ENCODE data around the gene TUBGCP3.

The TUBGCP3 gene

DNA sequence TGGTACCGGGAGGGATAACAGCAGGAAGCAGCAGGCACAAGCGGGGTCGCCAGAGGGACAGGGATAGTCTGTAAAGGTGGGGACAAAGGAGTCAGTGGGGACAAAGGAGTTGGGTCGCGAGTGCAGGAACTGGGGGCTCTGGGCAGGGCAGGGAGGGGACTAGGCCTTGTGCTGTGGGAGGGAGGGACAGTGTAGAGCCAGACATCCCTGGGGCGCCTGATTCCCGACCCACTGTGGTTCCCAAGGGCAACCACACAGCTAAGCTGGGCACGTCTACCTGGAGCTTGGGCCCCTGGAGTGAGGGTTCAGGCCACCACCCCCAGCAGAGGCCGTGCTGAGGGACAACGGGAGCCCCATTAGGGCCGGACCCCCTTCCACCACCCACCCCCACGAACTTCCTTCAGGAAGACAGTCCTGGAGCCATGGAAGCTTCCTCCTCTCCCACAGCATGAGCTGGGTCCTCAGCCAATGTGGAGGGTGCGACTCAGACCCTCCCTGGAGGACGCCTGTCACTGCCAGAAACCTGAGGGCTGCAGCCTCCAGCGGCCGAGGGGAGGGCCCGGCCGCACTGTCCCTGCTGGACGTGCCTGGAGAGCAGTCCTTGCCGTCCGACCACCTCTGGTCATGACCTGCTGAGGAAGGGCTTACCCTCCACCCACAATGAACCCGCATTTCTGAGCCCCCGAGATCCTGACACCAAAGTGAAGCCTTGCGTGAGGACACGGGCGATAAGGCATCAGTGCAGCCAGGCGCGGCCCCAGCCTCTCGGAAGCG lies 133.9 kb downstream of the TUBGCP3 start:
- TF ChIP-seq, protein P1, sequence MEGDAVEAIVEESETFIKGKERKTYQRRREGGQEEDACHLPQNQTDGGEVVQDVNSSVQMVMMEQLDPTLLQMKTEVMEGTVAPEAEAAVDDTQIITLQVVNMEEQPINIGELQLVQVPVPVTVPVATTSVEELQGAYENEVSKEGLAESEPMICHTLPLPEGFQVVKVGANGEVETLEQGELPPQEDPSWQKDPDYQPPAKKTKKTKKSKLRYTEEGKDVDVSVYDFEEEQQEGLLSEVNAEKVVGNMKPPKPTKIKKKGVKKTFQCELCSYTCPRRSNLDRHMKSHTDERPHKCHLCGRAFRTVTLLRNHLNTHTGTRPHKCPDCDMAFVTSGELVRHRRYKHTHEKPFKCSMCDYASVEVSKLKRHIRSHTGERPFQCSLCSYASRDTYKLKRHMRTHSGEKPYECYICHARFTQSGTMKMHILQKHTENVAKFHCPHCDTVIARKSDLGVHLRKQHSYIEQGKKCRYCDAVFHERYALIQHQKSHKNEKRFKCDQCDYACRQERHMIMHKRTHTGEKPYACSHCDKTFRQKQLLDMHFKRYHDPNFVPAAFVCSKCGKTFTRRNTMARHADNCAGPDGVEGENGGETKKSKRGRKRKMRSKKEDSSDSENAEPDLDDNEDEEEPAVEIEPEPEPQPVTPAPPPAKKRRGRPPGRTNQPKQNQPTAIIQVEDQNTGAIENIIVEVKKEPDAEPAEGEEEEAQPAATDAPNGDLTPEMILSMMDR (IDR thresholded peaks at IDR 0.05; ENCODE audit: insufficient read depth, missing control alignments): no peak
- no peak for DNase-seq (ENCODE audit: insufficient read length, low spot score)
- no peak for FAIRE-seq

DNA sequence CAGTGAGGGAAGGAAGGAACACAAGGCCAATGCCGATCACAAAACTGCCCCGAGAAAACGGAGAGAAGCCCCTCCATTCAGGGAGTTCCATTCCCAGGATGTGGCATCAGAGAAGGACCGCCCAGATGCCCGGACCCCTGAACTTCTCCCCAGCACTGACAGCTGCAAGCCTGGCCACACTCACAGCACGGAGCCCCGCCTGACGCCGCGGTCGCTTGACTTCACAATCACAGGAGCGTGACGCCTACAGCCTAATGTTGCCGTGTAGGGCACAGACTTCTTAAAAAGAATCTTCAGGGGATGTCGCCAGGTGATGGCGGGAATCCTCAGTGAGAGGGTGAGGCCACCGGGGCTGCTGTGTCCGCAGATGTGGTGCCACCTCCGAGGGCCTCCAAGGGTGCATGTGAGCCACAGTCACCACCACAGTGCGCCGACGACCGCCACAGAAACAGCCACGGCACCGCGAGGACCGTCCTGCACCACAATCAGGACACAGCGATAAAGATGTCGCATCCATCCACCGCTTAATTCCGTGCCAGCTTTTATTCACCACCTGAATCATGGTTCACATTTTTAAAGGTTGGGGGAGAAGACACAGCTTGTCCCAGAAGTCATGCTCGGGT lies 134.6 kb downstream of the TUBGCP3 start:
- FAIRE-seq (no peak), DNase-seq (ENCODE audit: insufficient read length, low spot score) (no peak)
- TF ChIP-seq, protein P1 (IDR thresholded peaks at IDR 0.05; ENCODE audit: insufficient read depth, missing control alignments): no peak

DNA sequence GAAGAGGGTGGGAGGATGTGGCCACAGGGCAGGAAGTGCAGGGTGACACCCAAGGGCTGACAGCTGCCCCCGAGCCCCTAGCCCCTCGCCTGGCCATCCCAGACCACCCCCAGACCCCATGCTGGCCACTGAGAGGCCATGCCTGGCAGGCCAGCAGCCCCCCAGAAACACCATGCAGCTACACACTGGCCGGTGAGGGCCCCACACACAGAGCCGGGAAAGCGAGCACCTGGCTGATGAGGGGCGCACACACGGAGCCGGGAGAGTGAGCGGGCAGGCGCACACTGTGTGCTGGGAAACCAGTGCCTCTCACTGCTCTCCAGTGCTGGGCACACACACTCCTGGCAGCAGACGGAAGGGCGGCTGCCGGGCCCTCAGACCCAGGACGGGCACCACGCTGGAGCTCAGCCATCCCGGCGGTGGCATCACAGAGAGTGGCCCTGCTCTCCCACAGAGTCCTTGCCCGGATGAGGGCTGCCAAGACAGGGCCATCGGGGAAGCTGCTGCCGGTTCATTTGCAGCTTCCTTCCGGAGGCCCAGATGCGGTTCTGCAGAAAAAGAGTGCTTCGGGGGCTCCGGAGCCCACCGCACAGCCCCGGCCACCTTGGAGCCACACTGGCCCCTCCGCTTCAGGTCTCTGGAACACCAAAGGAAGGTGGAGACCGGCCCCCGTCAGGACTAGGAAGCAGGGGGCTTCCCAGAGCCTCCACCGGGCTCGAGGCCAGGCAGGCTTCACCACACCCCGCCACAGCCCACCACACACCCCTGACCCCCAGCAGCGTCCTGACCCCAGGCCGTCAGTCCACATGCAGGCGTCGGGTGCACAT lies 135.4 kb downstream of the TUBGCP3 start:
- no peak for DNase-seq (ENCODE audit: insufficient read length, low spot score)
- TF ChIP-seq, protein P1 (IDR thresholded peaks at IDR 0.05; ENCODE audit: insufficient read depth, missing control alignments): no peak
- FAIRE-seq: no peak

DNA sequence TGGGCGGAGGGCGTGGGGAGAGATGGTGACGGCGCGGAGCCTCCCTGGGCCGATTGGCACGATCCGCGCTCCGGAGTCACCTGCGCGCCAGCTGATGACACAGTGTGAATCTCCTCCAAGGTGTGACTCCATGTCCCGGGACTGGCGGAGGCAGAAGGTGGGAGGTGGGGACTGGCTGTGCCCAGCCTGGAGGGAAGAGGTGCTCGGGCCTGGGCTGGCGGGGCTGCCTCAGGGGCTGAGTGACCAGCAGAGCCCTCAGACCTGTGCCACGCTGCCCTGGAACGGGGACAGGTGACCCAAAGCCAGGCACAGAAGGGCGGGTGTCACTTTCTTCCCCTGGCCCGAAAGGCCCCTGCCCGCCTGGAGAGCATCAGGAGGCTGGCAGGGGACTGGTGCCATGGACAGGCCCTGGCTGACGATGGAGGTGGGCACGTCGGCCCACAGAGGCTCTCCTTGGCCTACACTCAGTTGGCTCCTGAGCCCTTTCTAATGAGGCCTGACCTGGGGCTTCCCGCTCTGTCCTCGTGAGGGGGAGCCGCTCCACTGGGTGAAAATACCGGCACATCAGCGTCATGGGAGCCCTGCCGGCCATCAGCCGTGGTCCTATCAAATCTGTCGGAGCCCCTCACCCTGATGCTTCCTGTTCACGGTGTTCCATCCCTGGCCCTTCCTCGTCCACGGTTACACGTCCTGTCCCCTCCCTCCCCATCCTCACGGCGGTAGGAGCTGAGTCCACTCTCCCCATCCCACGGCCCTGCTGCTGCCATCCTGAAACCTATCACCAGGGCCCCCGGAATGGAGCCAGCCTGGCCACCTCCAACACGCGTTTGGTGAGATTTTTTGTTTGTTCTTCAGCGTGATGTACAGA lies 136.2 kb downstream of the TUBGCP3 start:
- DNase-seq (ENCODE audit: insufficient read length, low spot score) (no peak), FAIRE-seq (no peak)
- TF ChIP-seq, protein P1 (IDR thresholded peaks at IDR 0.05; ENCODE audit: insufficient read depth, missing control alignments): no peak

DNA sequence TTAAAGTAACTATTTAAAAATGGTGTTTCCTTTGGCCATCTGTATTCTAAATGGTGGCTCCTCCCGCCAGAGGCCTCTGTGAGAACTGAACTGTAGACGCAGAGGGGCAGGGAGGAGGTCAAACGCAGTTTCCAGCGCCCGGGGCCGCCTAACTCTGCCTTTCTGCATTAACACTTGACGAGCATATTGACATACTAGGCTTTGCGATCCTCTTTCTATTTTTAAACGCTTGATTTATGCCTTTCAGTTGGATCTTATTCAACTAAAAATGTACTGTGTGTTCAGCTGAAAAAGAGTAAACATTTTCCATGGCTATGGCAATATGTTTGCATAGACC lies 137.1 kb downstream of the TUBGCP3 start:
- DNase-seq (ENCODE audit: insufficient read length, low spot score) (no peak), FAIRE-seq (no peak)
- TF ChIP-seq, protein P1 (IDR thresholded peaks at IDR 0.05; ENCODE audit: insufficient read depth, missing control alignments): no peak

DNA sequence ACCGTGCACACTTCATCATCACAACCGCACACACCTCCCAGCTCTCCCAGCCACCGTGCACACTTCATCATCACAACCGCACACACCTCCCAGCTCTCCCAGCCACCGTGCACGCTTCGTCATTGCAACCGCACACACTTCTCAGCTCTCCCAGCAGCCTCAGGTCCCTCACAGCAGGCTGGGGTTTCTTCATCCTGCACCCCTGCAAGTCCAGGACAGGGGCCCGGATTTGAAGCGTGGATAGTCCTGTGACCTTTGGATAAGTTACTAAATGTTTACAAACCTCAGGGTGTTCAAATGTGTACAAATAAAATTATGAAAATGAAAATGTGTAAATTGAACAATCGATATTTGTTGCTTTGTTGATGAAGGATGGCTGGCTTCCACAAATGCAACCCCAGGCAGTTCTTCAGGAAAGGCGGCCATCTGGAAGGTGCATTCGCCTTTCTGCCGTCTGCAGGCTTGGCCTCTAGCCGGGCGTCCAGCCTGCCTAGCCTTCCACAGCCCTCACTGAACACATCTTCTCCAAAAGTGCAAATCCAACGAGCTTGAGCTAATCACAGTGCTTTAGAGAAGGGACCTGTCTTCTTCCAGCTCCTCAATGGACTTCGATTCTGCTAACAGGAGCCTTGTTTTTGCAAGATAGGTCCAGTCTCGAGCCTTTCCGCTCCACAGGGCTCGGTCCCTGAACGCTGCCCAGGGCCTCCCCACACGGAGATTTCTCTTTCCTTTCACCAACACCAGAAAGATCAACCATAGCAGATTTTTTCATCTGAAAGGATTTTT lies 137.6 kb downstream of the TUBGCP3 start:
- DNase-seq (ENCODE audit: insufficient read length, low spot score): no peak
- no peak for FAIRE-seq
- TF ChIP-seq, protein P1 (IDR thresholded peaks at IDR 0.05; ENCODE audit: insufficient read depth, missing control alignments): no peak
